HG03439 (cell line): ENCODE measurements around the gene BHLHA9.
A peak's percentile ranks its signal among the peaks of the same experiment; 100 is the strongest.

Experiments used
- ATAC-seq: cut with Tn5 transposase; IDR thresholded peaks from one replicate; pipeline ENCODE4 v1.9.1; 2021; ENCODE audit warnings: mild to moderate bottlenecking, moderate library complexity; ENCODE audit not compliant: unreplicated experiment

BHLHA9 gene

GRCh38 chr17:1251866-1252608 lies 18.2 kb upstream of the BHLHA9 start:
- no peak for ATAC-seq

- no peak for ATAC-seq
Measured at GRCh38 chr17:1255041-1255440, 15.2 kb upstream of the BHLHA9 start.

GRCh38 chr17:1256699-1257098 lies 13.5 kb upstream of the BHLHA9 start:
- ATAC-seq: no peak

DNA sequence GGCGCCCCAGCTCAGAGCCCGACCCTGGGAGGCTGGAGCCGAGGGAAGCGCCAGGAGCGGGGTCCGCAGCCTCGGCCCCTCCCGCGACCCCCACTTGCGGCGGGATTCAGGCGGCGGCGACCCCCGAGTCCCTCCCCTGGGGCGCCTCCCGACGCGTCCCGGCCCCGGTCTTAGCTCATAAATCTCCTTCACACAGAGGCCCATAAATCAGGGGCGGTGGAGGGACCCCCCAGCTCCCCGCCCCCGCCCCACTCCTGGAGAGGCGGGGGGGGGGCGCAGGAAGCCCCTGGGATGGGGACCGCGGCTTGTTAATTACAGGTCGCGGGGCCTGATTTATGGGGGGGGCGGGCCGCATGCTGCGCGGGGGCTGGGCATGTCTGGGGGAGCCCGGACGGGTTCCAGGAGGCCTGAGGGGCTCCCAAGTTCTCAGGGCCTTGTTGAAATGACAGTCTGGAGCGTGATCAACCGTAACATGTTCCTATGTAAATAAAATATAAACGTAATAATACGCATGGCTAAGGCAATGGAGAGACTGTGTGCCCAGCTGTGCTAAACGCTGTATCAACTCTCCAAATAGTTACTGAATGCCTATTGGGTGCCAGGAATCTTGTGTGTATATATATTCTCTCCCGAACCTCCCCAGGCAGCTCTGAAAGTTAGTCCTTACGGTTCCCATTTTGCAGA lies 10.0 kb upstream of the BHLHA9 start:
- ATAC-seq: no peak

- no peak for ATAC-seq
Measured at GRCh38 chr17:1260770-1261161, 9.5 kb upstream of the BHLHA9 start.

DNA sequence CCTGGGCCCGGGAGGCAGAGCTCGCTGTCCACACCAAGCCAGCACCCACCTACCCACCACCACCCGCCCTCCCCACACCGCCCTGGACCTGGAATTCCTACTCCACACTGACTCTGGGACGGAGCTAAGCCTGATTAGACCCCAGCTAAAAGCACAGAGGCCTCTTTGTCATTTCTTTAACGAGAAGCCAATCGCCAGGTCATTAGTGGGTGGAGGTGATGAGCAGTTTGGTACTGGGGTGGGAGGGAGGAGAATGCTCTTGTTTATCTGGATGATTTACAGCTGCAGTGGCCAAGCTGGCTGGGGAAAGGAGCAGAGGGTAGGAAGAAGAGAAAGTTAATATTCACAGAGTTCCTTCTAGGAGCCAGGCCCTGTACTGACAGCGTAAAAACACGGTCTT lies 6.0 kb upstream of the BHLHA9 start:
- no peak for ATAC-seq

DNA sequence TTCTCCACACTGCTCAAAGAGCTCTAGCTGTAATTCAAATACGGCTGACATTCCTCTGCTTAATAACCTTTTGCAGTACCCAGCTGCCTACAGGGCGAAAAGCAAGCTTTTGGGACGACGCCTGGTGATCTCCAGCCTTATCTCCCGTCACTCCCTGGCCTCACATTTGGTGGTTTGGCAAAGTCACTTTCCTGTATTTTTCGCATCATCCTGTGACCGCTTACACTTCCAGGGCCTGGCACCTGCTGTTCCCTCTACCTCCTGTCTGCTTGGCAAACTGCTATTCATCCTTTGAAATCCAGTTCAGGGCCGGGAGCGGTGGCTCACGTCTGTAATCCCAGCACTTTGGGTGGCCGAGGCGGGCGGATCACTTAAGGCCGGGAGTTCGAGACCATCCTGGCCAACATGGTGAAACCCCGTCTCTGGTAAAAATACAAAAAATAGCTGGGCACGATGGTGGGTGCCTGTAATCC lies 2.7 kb upstream of the BHLHA9 start:
- peak; percentile 4 for ATAC-seq

GRCh38 chr17:1271030-1271423 lies 783 bp downstream of the BHLHA9 start:
- ATAC-seq: no peak

- ATAC-seq: no peak
Measured at GRCh38 chr17:1271441-1271840, 1.2 kb downstream of the BHLHA9 start.

DNA sequence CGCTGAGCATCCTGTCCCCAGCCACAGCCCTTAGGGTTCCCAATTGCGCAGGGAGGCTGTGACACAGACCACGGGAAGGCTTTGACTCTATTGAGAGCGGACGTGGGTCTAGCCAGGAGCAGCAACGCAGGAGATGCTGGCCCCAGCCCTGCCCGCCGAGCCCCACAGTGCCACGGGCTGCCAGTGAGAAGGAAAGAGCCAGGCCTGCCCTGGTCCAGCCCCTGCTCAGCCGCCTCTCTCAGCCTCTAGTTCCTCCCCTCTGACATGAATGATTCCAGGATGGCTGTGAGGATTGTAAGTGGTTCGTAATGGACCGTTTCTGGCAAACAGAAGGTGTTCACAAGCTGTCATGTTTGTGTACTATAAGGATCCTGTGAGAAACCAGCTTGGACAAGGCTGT lies 2.5 kb downstream of the BHLHA9 start:
- no peak for ATAC-seq

- no peak for ATAC-seq
Measured at GRCh38 chr17:1273492-1274244, 3.4 kb downstream of the BHLHA9 start.

DNA sequence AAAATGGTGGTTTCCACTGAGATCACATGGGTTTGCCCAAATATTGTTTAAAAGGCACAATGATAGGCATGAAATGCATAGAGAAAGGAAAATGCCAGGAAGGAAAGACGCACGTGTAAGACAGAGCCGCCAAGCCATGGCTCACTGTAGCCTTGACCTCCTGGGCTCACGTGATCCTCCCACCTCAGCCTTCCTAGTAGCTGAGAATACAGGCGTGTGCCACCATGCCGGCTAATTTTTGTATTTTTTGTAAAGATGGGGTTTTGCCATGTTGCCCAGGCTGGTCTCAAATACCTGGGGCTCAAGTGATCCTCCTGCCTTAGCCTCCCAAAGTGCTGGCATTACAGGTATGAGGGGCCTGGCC lies 4.0 kb downstream of the BHLHA9 start:
- no peak for ATAC-seq

- ATAC-seq: no peak
Measured at GRCh38 chr17:1275205-1275961, 5.1 kb downstream of the BHLHA9 start.

- no peak for ATAC-seq
Measured at GRCh38 chr17:1275962-1276736, 5.9 kb downstream of the BHLHA9 start.

- ATAC-seq: no peak
Measured at GRCh38 chr17:1280652-1281051, 10.4 kb downstream of the BHLHA9 start.

DNA sequence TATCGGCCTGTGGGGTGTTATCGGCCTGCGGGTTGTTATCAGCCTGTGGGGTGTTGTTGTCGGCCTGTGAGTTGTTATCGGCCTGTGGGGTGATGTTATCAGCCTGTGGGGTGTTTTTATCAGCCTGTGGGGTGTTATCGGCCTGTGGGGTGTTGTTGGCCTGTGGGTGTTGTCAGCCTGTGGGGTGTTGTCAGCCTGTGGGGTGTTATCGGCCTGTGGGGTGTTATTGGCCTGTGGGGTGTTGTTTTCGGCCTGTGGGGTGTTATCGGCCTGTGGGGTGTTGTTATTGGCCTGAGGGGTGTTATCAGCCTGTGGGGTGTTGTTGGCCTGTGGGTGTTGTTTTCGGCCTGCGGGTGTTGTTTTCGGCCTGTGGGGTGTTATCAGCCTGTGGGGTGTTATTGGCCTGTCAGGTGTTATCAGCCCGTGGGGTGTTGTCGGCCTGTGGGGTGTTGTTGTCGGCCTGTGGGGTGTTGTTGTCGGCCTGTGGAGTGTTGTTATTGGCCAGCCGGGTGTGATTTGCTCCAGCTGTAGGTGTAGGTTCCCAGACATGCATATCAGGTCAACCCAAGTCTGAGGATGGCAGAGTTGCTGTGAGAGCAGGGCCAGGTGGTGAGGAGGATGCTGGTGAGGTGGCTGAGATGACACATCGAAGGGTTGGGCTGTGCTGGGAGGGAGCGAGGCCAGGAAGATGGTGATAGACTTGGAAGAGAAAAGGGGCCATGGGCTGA lies 16.3 kb downstream of the BHLHA9 start:
- ATAC-seq: no peak

DNA sequence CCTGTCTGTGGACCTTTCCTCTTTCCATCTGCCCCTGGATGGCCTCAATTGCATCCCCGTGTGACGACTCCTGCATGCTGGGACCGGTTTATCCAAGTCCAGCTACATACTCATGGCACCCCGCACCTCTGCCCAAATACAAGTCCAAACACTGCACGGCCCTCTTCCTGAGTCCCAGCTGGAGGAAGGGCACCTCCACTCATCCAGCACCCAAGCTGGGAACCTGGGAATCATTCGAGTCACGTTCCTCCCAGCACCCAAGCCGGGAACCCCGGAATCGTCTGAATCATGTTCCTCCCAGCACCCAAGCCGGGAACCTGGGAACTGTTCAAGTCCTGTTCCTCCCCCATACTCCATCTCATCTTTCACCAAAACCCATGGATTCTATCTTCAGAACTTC lies 19.5 kb downstream of the BHLHA9 start:
- no peak for ATAC-seq

DNA sequence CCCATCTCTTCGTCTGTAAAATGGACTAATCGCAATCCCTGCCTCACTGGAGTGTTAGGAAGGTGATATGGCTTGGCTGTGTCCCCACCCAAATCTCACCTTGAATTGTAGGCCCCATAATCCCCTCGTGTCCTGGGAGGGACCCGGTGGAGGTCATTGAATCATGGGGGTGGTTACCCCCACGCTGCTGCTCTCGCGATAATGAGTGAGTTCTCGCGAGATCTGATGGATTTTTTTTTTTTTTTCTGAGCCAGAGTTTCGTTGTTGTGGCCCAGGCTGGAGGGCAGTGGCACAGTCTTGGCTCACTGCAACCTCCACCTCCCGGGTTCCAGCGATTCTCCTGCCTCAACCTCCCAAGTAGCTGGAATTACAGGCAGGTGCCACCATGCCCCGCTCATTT lies 20.4 kb downstream of the BHLHA9 start:
- ATAC-seq: no peak

- ATAC-seq: no peak
Measured at GRCh38 chr17:1294157-1294717, 24.0 kb downstream of the BHLHA9 start.
